IPS-18c (cell line): ENCODE results near the gene AGXT2.
"Not testable (repeated sequence)": the region's sequence is repeated elsewhere in the genome, so short reads cannot be mapped to it uniquely, and the experiment has no call there.

Experiments
- H3K4me3 ChIP-seq: 2 replicates; pipeline ENCODE4 v1.7.0; 2013; ENCODE audit warnings: low read depth, mild to moderate bottlenecking, low read length, moderate library complexity; ENCODE audit not compliant: insufficient read depth
- H3K9me3 ChIP-seq: one replicate; pipeline ENCODE4 v1.6.1; 2013; ENCODE audit warnings: mild to moderate bottlenecking, low read length, moderate library complexity; ENCODE audit not compliant: control insufficient read depth, insufficient read depth

Gene AGXT2

DNA sequence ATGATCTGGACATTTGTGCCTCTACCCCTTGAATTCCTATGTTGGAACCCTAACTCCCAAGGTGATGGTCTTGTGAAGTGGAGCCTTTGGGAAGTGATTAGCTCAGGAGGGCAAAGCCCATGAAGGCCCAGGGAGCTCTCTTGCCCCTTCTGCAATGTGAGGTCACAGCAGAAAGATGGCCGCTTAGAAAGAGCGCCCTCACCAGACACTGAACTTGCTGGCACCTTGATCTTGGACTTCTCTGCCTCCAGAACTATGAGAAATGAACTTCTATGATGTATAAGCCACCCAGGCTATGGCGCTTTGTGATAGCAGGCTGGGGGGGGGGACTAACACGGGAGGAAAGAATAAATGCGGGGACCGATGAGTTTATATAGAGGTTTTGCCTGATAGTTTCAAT is 45.3 kb downstream of the AGXT2 start:
- Histone ChIP-seq H3K9me3 (peaks cover 3% of the 10 kb centered on the region), H3K4me3 (no peak overlapping the region)

DNA sequence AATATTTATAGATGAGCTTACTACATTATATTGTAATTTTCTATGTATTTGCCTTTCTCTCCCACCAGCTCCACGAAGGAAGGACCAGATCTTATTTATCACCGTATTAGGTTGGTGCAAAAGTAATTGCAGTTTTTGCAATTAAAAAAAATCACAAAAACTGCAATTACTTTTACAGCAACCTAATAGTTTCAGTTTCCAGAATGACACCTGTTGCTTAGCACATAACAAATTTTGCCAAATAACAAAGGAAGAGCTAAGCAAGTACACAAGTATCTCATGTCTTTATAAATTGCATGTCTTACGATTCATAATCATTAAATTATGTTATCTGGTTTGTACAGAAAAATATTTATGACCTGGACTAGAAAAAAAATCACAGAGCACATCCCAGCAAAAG is 45.9 kb downstream of the AGXT2 start:
- Histone ChIP-seq H3K4me3 (no peak overlapping the region), H3K9me3 (no peaks in the 10 kb centered on the region)

GRCh38 chr5:34998058-34998789 is 49.5 kb downstream of the AGXT2 start:
- no peak overlapping the region for H3K4me3 ChIP-seq
- no peaks in the 10 kb centered on the region for H3K9me3 ChIP-seq

DNA sequence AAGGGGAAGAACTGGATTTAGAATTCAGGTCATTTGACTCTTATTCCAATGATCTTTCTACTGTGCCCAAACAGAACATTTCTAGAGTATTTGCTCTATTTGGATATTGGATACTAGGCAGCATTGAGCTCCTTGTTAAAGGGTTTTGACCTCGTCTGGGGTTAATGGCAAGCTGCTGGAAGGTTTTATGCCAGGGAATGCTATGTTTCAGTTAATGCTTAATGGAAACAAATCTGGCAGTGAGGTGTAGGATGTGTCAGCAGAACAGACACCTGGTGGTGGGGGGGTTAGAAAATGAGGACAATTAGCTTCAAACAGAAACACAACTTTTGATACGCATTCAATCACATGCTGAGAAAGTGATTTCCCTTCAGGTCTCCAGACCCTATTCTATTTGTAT is 51.5 kb downstream of the AGXT2 start:
- H3K4me3 ChIP-seq: no peak overlapping the region
- H3K9me3 ChIP-seq: no peaks in the 10 kb centered on the region

GRCh38 chr5:34993951-34994350 is 53.8 kb downstream of the AGXT2 start:
- Histone ChIP-seq H3K4me3 (no peak overlapping the region), H3K9me3 (no peaks in the 10 kb centered on the region)

- H3K4me3 ChIP-seq: no peak overlapping the region
- H3K9me3 ChIP-seq: no peaks in the 10 kb centered on the region
Observed at GRCh38 chr5:34991486-34992238, 56.1 kb downstream of the AGXT2 start.

GRCh38 chr5:34986965-34987364 is 60.8 kb downstream of the AGXT2 start:
- no peaks in the 10 kb centered on the region for H3K9me3 ChIP-seq
- H3K4me3 ChIP-seq: no peak overlapping the region

DNA sequence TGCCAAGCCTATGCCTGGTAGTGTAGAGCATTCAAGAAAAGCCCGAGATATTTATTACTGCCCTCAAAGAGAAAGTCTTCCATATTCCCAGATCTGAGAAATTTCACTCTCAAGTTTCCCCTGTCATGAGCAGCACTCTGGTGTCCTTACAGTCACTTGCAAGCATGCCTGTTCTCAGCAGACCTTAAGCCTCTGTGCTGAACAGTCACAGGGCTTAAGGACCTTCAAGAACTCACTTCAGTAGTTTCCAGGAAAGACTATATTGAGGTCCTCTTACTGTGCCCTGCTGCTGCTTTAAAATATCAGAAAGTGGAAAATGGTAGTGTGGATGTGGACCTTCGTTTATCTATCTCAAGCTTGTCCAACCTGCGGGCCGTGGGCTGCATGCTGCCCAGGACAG is 64.9 kb downstream of the AGXT2 start:
- no peaks in the 10 kb centered on the region for H3K9me3 ChIP-seq
- no peak overlapping the region for H3K4me3 ChIP-seq

DNA sequence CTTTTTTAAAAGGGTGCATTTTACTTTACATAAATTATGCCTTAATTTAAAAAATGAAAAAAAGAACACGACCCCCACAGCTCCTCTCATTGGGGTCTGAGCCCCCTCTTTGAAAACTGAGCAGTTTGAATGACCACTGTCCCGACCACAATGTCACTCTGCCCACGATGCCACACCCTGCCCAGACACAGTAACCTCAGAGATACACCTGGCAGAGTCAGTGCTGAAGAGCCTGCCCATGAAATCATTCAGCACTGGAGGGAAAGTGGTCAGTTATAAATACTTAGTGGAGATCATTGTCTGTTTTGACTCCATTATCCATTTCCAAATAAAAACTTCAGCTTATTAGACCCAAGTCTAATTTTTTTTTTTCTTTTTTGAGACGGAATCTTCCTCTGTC is 69.1 kb downstream of the AGXT2 start:
- Histone ChIP-seq H3K4me3 (no peak overlapping the region), H3K9me3 (no peaks in the 10 kb centered on the region)

GRCh38 chr5:34977934-34978613 is 69.7 kb downstream of the AGXT2 start:
- Histone ChIP-seq H3K9me3 (no peaks in the 10 kb centered on the region), H3K4me3 (no peak overlapping the region)

GRCh38 chr5:34976347-34976746 is 71.4 kb downstream of the AGXT2 start:
- H3K9me3 ChIP-seq: no peaks in the 10 kb centered on the region
- H3K4me3 ChIP-seq: no peak overlapping the region

- H3K9me3 ChIP-seq, H3K4me3 ChIP-seq: not testable (repeated sequence)
Observed at GRCh38 chr5:34971655-34972054, 76.1 kb downstream of the AGXT2 start.

DNA sequence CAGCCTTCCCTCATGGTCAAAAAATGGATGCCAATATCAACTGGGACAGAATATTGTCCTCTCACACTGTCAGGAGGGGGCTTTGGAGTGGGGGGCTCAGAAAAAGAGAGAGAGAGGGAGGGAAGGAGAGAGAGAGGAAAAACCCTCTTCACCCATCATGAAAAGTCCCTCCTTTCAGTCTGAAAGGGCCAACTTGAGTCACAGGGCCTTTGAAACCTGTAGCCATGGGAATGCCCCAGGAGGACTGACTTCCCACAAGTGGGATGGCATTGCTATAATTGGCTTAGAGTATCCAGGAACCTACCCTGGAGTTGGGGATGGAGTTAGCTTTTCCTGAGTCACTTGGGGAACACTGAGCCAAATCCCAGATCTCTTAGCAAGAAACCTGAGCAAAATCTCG is 77.2 kb downstream of the AGXT2 start:
- no peak overlapping the region for H3K4me3 ChIP-seq
- H3K9me3 ChIP-seq: no peaks in the 10 kb centered on the region

- Histone ChIP-seq H3K4me3 (no peak overlapping the region), H3K9me3 (no peaks in the 10 kb centered on the region)
Observed at GRCh38 chr5:34968258-34968657, 79.5 kb downstream of the AGXT2 start.

DNA sequence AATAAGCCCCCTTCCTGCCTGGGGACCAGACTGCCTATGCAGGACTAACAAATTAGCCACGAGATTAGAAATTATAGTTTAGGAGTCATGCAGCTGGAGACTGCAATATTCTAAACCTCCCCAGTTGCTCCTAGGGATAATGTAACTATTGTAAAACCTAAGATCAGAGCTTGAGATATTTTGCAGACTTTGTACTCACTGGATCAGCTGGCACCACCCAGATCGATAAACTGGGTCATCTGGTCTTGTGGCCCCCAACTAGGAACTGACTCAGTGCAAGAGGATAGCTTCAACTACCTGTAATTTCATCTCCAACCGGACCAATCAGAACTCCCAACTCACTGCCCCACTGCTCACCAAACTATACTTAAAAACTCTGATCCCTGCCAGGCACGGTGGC is 80.2 kb downstream of the AGXT2 start:
- H3K9me3 ChIP-seq: no peaks in the 10 kb centered on the region
- no peak overlapping the region for H3K4me3 ChIP-seq

DNA sequence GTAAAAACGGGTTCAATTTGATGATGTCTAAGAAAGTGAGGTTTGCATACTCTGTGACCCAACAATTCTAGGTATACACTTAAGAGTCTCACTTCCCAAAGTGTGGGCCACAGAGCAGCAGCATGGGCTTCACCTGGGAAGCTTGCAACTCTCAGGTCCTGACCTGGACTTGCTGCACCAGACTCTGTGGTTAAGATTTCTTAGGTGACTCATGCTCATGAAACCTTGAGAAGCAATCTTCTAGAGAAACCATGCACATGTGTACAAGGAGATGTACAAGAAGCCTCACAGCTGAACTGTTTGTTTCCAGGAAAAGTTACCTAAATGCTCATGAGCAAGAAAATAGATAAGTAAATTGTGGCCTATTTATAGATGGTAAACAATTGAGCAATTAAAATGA is 88.4 kb downstream of the AGXT2 start:
- no peak overlapping the region for H3K4me3 ChIP-seq
- H3K9me3 ChIP-seq: no peaks in the 10 kb centered on the region

- H3K9me3 ChIP-seq: no peaks in the 10 kb centered on the region
- H3K4me3 ChIP-seq: no peak overlapping the region
Observed at GRCh38 chr5:34957857-34958690, 89.7 kb downstream of the AGXT2 start.
